Activated CD8-positive, alpha-beta T cell treated with anti-CD3 and anti-CD28 coated beads, Interleukin-2, amount 10 ng/mL, durations not matched to agents 7 days and 5 days (primary cell): ENCODE data around the gene PRMT9. TPM values are rescaled to one million over a fixed set of nuclear protein-coding genes. Genes with fewer than 3 reads are reported as not detected.

Source experiments
- ATAC-seq: fragments of 150-1000 bp; cut with Tn5 transposase; one replicate; pipeline ENCODE4 v1.10.0; 2021; ENCODE audit warnings: moderate library complexity
- CTCF ChIA-PET: fragments of 350-600 bp; sonication (Branson Sonifier 250); formaldehyde crosslinking; loops from one replicate; lab custom pipeline; 2021; ENCODE audit warnings: antibody characterized with exemption; lab: Charles Lee
- POLR2A ChIA-PET: fragments of 350-600 bp; sonication (Branson Sonifier 250); formaldehyde crosslinking; loops from one replicate; lab custom pipeline; 2021; ENCODE audit warnings: antibody characterized with exemption; lab: Charles Lee
- DNase-seq: peaks from one replicate; pipeline ENCODE4 v3.0.0-alpha.2; 2020
- H3K27ac Mint-ChIP-seq: one replicate; pipeline ENCODE4 v1.8.0; 2021; ENCODE audit warnings: mild to moderate bottlenecking, mixed read lengths
- H3K27me3 Mint-ChIP-seq: one replicate; pipeline ENCODE4 v1.8.0; 2021; ENCODE audit warnings: low read depth, mixed read lengths
- H3K36me3 Mint-ChIP-seq: one replicate; pipeline ENCODE4 v1.8.0; 2021; ENCODE audit warnings: low read depth, mixed read lengths
- H3K4me1 Mint-ChIP-seq: one replicate; pipeline ENCODE4 v1.8.0; 2021; ENCODE audit warnings: low read depth, mixed read lengths
- H3K4me3 Mint-ChIP-seq: one replicate; pipeline ENCODE4 v1.8.0; 2021; ENCODE audit warnings: mild to moderate bottlenecking, mixed read lengths
- H3K9me3 Mint-ChIP-seq: one replicate; pipeline ENCODE4 v1.8.0; 2022; ENCODE audit warnings: mixed read lengths; ENCODE audit not compliant: insufficient read depth
- total RNA-seq, 2 experiments: library from RNA; stranded (reverse); gene quantifications; one replicate each; pipeline ENCODE4 v1.2.3, GENCODE V29; 2021

The PRMT9 gene
- total RNA-seq, 2 experiments from 2014 or later: 12.5 to 13.4 TPM

DNA sequence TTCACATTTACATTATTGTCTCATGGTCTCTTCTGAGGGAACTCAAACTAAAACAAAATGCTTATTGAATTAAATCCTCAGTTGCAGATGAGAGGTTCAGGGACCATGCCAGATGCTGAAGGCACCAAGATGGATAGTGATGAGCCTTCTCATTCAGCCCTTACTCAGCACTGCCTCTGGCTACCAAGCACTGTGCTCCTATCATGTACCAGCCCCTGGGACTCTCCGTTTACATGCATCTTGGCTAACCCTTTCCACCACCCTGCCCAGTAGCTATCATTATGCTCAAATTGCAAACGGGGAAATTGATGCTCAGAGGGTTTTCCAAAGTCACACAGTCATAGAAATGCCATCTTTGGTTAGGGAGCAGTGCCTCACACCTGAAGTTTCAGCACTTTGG, 89.4 kb downstream of the PRMT9 start:
- H3K9me3 Mint-ChIP-seq: no peaks in the 10 kb centered on the region
- H3K36me3 Mint-ChIP-seq: no peaks in the 10 kb centered on the region
- H3K27ac Mint-ChIP-seq: no peak overlapping the region
- H3K27me3 Mint-ChIP-seq: peaks cover 14% of the 10 kb centered on the region
- H3K4me3 Mint-ChIP-seq: no peak overlapping the region
- ATAC-seq: no peak
- H3K4me1 Mint-ChIP-seq: peaks cover 5% of the 10 kb centered on the region
- ChIA-PET POLR2A (no interaction called here), CTCF (interaction anchor here (0.8 to 4.8 kb wide), 3 partner anchors 76 to 433 kb away, joined by 3 to 58 read pairs (median 6); no protein-coding TSS in a partner anchor)
- DNase-seq: no peak

DNA sequence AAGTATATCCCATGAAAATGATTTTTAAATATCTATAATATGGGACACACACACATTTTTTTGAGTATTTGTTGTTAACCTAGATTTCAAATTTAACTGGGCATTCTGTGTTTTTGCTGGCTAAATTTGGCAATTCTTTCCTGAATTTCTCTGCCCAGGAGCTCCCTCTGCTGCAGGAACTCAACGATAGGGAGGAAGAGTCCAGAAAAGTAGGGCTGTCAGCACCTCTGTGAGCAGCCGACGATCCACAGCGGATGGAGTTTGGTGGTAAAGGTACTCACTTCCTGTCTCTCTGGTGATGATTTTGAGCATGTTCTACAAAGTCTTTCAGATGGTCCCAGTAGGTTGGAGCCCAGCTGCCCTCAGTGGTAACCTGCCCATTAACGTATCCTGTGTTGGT, 89.9 kb downstream of the PRMT9 start:
- Mint-ChIP-seq H3K4me3 (no peak overlapping the region), H3K9me3 (no peaks in the 10 kb centered on the region), H3K27ac (no peak overlapping the region), H3K36me3 (no peaks in the 10 kb centered on the region), H3K4me1 (peaks cover 5% of the 10 kb centered on the region), H3K27me3 (peaks cover 14% of the 10 kb centered on the region)
- ChIA-PET CTCF (interaction anchor here (1.0 to 4.8 kb wide), 3 partner anchors 75 to 433 kb away, joined by 4 to 58 read pairs (median 6); no protein-coding TSS in a partner anchor), POLR2A (no interaction called here)
- DNase-seq (peak; percentile 25), ATAC-seq (peak; percentile 53)

DNA sequence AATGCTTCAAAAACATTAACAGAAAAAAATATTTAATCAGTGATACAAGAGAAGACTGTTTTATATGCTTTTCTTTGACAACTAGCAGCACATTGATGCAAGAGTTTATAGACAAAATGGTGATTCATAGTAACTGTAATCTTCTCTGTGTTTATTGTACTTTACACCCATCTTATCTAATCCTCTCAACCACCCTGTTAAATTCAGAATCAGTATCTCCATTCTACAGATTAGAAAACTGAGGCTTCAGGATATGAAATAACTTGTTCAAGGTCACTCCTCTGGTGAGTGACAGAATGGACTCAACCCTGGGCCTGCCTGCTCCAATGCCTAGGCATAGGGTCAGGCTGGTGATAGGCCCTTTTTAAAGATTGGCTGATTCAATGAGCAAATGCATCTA, 92.9 kb downstream of the PRMT9 start:
- ATAC-seq (no peak), DNase-seq (no peak)
- no peak overlapping the region for H3K27ac Mint-ChIP-seq
- no peaks in the 10 kb centered on the region for H3K9me3 Mint-ChIP-seq
- CTCF ChIA-PET: interaction anchor here (0.5 to 2.9 kb wide), 4 partner anchors 72 to 430 kb away, joined by 3 to 29 read pairs (median 10); no protein-coding TSS in a partner anchor
- H3K4me3 Mint-ChIP-seq: no peak overlapping the region
- H3K27me3 Mint-ChIP-seq: peaks cover 13% of the 10 kb centered on the region
- POLR2A ChIA-PET: no interaction called here
- peaks cover 5% of the 10 kb centered on the region for H3K4me1 Mint-ChIP-seq
- H3K36me3 Mint-ChIP-seq: no peaks in the 10 kb centered on the region

DNA sequence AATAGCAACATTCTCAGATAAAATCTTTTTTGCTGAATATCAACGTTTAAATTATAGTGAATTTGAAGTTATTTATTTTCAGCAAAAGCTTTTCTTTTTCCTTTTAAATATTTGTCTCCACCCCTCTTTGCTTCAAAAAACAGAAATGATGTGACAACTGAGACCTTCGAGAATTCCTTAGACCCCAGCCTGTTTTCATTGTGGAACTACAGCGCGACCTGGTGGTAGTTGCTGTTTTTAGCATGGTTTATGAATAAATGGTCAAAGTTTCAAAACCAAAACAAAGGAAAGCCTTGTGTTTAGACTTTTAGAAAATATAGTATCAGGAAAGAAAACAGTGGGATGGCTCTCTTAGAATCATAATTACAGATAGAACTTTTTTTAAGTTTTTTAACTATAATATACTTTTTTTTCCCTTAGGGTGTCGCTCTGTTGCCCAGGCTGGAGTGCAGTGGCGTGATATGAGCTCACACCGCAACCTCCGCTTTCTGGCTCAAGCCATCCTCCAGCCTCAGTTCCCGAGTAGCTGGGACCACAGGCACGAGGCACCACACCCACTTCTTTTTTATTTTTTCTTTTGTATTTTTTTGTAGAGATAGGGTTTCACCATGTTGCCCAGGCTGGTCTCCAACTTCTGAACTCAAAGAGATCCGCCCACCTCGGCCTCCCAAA, 93.6 kb downstream of the PRMT9 start:
- DNase-seq: peak; percentile 61
- peaks cover 5% of the 10 kb centered on the region for H3K4me1 Mint-ChIP-seq
- no peak for ATAC-seq
- peaks cover 14% of the 10 kb centered on the region for H3K27me3 Mint-ChIP-seq
- H3K36me3 Mint-ChIP-seq: no peaks in the 10 kb centered on the region
- no peak overlapping the region for H3K27ac Mint-ChIP-seq
- H3K9me3 Mint-ChIP-seq: no peaks in the 10 kb centered on the region
- POLR2A ChIA-PET: no interaction called here
- no peak overlapping the region for H3K4me3 Mint-ChIP-seq
- CTCF ChIA-PET: interaction anchor here (0.5 to 2.9 kb wide), 14 partner anchors 9 to 493 kb away, joined by 3 to 33 read pairs (median 4); partner anchors contain the start of gene TMEM184C

DNA sequence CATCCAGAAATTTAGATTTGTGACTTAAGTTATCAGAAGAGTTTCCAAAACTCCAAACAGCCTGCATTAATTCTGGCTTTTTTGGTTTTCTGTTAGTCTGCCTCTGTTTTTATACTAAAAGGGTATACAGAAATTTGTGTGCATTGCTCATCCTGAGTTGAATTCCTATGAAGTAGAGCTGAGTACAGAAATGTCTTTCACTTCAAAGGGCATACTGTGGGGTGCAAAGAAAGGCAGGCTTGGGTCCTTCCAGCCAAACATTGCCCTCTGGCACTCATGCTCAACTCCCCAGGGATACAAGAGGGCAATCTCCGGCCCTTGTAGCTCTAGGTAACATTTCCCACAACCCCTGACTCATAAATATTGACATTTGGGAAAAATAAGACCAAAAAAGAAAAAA, 94.4 kb downstream of the PRMT9 start:
- no peak for DNase-seq
- CTCF ChIA-PET: interaction anchor here (0.6 to 2.9 kb wide), 15 partner anchors 8 to 492 kb away, joined by 3 to 33 read pairs (median 5); partner anchors contain the start of genes ARHGAP10 and TMEM184C
- Mint-ChIP-seq H3K4me3 (no peak overlapping the region), H3K27ac (no peak overlapping the region), H3K27me3 (peaks cover 17% of the 10 kb centered on the region), H3K4me1 (peaks cover 5% of the 10 kb centered on the region), H3K9me3 (no peaks in the 10 kb centered on the region), H3K36me3 (no peaks in the 10 kb centered on the region)
- ATAC-seq: no peak
- POLR2A ChIA-PET: no interaction called here

Other genes with a start within 250 kb of the PRMT9 start
- not detected for gene EDNRA, start 203.1 kb downstream of the PRMT9 start, total RNA-seq
- gene TMEM184C, start 66.8 kb downstream of the PRMT9 start, total RNA-seq: 10 to 100 TPM; 18.5 to 20.6 TPM
- gene ARHGAP10, start 47.9 kb upstream of the PRMT9 start, total RNA-seq: 1 to 10 TPM; 6.3 to 7.1 TPM